GM19463 (cell line): ENCODE data around the gene TPGS1.

Experiments used
- ATAC-seq: cut with Tn5 transposase; IDR thresholded peaks from one replicate; pipeline ENCODE4 v1.9.1; 2021; ENCODE audit warnings: mild to moderate bottlenecking, moderate library complexity; ENCODE audit not compliant: unreplicated experiment

The TPGS1 gene, protein sequence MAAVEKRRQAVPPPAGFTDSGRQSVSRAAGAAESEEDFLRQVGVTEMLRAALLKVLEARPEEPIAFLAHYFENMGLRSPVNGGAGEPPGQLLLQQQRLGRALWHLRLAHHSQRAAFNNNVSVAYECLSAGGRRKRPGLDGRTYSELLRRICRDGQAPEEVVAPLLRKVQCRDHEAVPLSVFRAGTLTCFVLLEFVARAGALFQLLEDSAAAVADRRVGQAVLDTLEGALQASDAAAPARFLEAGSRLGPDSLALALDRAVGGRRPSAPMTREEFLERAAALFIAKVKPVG

DNA sequence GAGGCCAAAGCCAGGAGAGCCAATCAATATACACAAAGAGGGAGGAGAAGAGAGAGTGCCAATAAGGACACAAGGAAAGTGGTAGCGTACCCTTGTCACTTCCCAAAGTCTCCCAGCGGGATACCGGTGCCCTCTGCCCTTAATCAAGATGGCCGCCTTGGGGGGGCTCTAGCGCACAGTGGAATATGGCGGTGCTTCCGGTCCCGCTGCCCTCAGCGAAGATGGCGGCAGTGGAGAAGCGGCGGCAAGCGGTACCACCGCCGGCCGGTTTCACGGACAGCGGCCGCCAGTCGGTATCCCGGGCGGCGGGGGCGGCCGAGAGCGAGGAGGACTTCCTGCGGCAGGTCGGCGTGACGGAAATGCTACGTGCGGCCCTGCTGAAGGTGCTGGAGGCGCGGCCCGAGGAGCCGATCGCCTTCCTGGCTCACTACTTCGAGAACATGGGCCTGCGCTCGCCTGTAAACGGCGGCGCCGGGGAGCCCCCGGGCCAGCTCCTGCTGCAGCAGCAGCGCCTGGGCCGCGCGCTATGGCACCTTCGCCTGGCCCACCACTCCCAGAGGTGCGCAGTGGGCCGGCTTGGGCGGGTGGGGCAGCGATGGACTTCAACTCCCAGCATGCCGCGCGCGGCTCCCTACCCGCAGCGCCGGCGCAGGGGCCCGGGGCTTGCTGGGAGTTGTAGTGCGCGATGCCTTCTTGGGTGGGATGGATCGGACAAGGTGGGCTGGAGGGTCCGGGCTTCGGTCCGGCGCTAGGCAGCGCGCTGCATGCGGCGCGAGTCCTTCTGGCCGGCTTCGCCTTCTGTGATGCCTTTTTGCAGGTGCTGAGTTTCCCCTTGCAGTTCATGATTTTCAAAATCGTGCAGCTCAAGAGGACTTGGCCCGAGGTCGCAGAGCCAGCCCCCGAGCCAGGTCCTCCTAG is at the start of gene TPGS1:
Gene TPGS1, plus strand, starts transcription at position 212 of the 918 bp plus-strand sequence. Its CDS starts 10 bp downstream, at position 222.
- peak; percentile 53 for ATAC-seq

DNA sequence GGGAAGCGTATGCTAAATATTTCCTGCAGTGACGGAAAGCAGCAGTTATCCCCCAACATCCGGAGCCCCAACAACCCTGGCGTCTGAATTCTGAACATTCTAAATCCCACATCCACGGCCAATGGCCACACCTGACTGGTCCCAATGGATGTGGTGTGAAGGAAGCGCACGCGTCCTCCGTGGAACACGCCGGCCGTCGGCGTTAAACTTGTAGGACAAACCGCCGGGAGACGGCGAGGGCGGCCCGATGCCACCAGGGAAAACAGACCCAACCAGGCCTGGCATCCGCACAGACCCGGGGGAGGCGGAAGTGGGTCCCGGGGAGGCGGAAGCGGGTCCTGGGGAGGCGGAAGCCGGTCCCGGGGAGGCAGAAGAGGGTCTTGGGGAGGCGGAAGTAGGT is 49.7 kb upstream of the TPGS1 start:
- ATAC-seq = no peak

DNA sequence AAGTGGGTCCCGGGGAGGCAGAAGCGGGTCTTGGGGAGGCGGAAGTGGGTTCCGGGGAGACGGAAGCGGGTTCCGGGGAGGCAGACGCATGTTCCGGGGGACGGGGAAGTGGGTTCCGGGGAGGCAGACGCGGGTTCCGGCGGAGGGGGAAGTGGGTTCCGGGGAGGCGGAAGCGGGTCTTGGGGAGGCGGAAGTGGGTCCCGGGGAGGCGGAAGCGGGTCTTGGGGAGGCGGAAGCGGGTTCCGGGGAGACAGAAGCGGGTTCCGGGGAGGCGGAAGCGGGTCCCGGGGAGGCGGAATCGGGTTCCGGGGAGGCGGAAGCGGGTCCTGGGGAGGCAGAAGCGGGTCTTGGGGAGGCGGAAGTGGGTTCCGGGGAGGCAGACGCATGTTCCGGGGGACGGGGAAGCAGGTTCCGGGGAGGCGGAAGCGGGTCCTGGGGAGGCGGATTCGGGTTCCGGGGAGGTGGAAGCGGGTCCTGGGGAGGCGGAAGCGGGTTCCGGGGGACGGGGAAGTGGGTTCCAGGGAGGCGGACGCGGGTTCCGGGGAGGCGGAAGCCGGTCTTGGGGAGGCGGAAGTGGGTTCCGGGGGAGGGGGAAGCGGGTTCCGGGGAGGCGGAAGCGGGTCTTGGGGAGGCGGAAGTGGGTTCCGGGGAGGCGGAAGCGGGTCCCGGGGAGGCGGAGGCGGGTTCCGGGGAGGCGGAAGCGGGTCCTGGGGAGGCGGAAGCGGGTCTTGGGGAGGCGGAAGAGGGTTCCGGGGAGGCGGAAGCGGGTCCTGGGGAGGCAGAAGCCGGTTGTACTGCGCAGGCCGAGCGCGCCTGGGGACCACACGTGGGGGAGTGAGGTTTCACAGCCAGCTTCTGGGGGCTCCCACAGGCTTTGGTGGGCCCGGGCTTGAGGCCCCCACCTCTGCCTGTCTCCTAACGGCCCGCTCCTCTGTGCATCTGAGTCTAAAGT is 48.9 kb upstream of the TPGS1 start:
- ATAC-seq = no peak

DNA sequence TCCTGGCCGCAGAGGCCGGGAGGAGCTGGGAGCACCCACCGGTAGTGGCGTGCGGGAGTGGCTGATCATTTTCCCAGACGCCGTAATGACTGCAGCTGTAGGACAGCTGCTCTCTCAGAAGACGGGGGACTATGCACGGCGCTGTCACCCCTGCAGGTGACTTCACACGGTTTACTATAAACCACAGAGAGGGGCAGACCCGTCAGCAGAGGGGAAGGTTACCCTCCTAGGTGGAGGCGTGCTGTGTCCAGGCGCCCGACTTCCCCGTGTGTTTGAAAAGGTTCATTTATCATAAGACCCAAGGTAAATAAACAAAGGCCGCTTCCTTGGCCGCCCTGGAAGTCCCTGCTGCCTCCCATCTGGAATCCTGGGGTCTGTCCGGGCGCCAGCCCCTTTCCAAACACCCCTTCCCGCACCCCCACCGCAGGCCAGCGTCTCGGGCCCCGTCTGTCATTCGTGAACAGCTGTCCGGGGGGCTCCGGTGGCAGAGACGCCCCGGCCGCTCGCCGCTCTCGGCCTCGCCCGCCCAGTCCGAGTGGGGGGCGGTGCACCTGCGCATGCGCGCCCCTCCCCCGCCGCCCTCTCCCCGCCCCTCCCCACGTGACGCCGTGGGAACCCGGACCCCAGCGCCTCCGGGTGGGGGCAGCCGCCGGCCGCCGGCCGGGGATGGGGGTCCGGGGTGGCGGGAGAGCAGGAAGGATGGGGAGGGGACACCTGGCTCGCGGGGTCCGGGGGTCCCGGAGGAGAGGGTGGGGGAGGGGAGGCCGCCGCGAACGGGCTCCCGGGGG is 47.4 kb upstream of the TPGS1 start:
- no peak for ATAC-seq

DNA sequence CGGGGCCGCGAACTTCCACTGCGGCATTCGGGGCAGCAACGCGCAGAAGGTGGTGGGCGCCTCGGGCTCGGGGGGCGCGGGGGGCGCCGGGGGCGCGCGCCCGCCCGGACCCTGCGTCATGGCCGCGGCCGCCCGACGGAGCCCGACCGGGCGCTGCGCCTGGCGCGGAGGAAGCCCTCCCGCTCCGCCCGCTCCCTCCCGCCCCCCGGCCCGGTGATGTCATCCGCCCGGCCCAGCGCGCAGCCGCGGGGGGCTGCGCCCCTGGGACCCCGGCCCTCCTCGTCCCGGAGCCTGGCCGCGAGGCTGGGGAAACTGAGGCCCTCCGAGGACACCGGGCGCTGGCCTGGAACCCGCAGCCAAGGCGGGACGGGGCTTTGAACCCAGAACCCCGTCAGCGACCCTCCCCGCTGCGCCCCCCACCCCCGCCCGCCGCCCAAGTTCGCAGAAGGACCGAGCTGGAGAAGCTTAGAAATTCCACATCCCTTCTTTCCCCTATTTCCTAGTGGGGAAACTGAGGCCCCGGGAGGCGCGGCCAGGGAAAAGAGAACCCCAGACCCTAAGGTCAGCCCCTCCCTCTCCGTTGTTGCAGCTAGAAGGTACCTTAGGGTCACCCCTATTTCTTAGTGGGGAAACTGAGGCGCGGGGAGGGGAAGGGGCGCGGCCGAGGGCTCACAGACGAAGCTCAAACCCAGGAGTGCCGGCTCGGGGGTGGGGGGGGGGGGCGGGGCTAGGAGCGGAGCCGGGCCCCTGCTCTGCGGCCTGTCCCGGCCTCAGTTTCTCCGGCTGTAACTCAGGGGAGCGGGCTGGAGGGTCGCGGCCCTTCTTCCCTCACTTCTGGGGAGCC is 46.2 kb upstream of the TPGS1 start, which contains the start of gene SHC2:
Gene SHC2, minus strand, starts transcription at position 157 of the 844 bp plus-strand sequence. Its CDS starts 37 bp downstream, at position 120.
- ATAC-seq = no peak

DNA sequence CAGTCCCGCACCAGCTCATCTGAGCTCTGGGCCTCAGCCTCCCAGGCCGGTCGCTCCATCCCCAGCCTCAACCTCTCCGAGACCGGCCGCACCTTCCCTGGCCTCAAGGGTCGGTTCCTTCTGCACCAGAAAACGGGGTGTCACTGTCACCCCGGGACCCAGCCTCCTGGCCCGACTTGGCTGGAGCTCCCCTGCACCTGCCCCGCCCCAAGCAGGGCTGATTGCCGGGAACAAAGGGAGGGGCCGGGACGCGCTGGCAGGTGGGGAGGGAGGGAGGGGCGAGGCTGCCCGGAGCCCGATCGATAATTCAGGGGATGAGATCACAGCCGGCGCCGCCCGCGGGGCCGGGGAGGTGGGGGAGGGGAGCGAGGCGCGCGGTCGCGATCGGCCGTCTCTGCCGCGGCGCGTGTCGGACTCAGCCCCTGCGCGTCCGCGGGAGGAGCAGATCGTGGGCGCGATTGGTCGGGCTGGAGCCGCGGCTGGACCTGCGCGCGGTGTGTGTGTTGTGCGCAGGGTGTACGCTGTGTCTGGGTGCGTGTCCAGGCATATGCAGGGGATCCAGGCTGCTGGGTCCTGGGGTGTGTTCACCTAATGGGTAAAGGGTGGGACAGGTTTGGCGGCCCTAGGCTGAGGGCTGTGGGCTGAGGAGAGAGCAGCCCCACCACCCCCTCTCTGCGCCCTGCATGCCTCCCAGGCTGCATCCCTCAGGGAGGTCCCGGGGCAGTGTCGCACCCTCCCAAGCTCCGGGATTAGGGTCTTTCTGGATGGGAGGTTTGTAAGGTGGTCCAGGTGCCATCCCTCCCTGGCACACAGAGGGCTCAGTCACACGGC is 45.4 kb upstream of the TPGS1 start:
- ATAC-seq = no peak

DNA sequence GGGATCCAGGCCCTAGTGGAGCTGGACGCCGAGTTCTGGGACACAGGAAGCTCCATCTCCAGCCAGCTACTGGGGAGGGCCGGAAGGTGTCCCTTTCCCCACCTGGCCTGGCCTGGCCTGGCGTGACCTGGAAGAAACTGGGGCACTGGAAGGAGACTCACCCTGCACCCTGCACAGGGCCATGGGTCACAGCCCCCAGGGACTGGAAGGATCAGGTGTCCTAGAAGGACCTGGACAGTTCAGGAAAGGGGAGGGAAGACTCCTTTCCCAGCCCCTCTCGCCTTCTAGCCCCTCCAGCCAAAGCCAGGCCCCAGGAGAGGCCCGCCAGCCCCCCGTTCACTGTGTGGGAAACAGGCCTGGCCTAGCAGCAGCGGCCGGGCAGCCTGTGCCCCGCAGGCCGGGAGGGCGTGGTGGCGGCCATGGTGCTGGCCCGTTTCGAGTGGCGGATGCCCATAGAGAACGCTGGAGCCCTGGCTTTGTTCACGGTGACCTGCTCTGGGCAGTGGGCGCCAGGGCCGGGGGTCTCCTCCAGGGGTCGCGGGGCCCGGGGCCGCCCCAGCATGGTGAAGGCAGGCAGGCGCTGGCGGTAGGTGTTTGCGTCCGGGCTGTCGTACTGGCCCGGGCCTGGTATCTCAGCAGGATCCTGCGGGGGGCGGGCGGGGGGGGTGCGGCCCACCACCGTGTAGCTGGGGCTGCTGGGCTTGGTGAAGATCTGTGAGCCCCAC is 43.7 kb upstream of the TPGS1 start:
- no peak for ATAC-seq

DNA sequence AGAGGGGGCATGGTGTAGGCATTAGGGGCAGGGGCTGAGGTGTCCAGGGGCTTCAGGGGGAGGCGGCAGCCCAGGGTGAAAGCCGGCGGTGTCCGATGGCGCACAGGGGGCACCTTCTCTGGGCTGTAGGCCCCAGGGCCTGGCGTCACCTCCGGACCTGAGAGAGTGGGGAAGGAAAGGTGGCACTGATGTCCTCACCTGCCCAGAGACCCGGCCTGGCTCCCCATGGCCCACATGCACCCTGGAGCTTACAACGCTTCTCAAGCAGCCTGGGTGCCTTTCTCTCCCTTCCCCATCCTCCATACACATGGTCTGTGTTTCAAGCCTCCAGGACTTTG is 43.1 kb upstream of the TPGS1 start:
- ATAC-seq = no peak

DNA sequence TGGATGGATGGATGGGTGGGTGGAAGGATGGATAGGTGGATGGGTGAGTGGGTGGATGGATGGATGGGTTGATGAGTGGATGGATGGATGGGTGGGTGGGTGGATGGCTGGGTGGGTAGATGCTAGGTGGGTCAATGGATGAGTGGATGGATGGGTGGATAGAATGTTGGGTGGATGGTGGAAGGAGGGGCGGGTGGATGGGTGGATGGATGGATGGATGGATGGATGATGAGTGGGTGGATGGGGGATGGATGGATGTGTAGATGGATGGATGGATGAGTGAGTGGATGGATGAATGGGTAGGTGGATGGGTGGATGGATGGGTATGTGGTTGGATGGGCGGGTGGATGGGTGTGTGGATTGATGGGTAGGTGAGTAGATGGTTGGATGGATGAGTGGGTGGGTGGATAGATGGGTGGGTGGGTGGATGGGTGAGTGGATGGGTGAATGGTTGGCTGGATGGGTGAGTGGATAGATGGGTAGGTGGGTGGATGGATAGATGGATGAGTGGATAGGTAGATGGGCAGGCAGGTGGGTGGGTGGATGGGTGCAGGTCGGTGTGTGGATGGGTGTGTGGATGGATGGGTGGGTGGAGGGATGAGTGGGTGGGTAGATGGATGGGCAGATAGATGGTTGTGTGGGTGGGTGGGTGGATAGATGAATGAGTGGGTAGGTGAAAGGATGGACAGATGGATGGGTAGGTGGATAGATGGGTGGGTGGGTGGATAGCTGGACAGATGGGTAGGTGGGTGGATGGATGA is 42.1 kb upstream of the TPGS1 start:
- ATAC-seq = no peak

DNA sequence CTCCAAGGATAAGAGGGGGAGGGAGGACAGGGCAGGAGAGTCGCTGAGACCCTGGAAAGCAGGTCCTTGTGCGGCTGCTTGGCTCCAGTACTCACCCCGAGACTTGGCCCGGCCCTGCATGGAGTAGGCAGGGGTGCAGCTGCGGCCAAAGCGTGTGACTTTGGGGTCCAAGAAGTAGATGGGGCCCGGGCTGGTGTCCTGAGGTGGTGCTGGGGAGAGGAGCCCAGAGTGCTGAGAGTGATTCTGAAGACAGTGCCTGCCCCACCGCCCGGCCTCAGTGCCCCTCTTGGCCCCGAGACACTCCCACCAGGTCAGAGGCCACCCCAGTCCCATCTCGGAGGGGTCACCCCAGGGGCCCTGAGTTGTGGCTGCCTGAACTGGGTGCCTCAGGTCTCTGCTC is 39.7 kb upstream of the TPGS1 start:
- no peak for ATAC-seq

DNA sequence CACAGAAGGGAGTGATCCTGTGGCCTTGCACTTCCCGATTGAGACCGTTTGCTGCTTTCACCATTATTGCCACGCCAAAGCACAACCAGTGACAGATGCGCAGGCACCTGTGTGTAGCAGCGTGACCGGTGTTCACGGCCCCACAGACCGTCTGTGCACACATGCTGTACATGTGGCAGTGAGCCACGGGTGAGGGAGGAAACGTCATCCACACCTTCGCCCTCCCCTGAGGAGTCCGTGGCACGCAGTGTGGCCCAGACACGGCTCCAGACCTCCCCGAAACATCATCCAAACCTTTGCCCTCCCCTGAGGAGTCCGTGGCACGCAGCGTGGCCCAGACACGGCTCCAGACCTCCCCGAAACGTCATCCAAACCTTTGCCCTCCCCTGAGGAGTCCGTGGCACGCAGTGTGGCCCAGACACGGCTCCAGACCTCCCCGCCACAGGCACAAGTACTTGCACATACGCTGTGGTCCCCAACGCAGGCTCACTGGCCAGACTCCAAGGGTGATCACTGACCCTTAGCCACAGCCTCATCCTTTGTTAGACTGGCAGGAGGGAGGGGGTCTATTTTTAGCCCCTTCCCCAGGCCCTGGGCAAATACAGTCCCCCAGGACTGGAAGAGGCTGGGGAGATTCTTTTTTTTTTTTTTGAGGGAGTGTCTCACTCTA is 38.6 kb upstream of the TPGS1 start:
- ATAC-seq = no peak

DNA sequence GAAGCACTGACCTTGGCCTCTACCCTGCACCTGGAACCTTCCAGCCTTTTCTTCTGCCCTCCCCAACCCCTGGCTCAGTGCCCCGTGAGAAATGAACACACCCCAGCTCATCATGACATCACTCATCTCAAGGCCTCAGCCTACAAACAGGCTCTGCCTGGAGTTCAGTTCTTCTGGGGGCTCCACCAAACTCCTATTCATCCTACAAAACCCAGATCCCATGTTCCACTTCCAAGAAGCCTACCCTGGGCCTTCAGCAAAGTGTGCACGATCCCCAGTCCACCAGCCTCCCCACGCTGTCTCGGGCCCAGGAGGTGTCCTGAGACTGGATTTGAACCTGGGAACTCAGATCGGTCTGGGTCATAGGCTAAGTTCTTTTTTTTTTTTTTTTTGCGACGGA is 37.5 kb upstream of the TPGS1 start:
- ATAC-seq = no peak

DNA sequence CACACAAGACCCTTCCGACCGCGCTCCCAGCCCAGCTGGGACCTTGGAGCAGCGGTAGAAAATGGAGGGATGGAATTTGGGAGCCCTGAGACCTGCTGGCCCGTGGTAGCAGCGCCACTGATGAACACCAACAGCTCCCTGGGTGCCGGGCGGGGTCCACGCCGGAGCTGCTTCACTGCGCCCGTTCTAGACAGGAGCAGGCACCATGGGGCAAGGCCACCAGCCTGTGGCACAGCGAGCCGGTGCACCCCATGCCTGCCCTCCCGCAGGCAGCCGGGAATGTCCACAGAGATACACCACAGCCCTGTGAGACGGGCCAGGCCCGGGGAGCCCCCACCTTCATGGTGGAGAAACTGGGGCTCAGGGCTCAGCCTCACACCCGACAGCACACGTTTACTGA is 36.6 kb upstream of the TPGS1 start:
- ATAC-seq = no peak

DNA sequence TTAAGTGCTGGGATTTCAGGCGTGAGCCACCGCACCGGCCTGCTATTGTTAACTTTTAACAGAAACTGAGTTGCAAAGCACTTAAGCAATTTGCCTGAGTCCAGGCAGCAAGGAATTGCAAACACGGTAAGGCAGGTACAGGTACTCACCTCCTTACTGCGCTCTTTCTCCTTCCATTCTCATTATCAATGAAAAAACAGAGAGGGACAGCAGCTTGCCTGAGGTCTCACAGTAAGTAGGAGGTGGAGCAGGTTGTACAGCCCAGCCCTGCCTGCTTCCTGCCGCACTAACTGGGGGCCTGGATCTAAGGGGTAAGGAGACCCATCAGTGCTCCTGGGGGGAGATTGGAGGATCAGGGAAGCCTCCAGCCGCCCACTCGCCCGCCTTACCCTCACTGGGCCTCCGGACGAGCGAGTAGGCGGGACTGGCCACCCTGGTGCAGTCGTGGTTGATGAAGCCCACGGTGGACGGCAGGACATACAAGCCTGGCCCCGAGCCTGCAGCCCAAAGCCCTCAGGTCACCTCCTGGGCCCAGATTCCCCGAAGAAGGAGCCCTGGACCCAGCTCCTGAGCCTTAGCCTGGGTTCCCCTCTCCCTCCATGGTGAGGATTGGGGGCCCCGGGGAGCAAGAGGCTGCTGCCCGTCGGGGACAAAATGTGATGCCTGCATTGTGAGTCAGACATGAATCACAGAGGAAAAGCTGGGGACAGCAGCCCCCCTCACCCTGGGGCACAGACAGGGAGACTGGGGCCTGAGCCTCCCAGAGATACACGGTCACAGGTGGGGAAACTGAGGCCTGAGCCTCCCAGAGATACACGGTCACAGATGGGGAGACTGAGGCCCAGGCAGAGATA is 35.1 kb upstream of the TPGS1 start:
- no peak for ATAC-seq
